HG03457 (cell line): ENCODE measurements around the gene EMID1.

Source experiments
- ATAC-seq: cut with Tn5 transposase; IDR thresholded peaks from one replicate; pipeline ENCODE4 v1.9.1; 2021; ENCODE audit warnings: moderate number of reproducible peaks; ENCODE audit not compliant: unreplicated experiment

EMID1 gene

GRCh38 chr22:29277927-29278326 is 72.2 kb downstream of the EMID1 start:
- ATAC-seq = no peak

- no peak for ATAC-seq
Measured at GRCh38 chr22:29284196-29284595, 78.5 kb downstream of the EMID1 start.

- no peak for ATAC-seq
Measured at GRCh38 chr22:29288837-29289236, 83.1 kb downstream of the EMID1 start.

- ATAC-seq = no peak
Measured at GRCh38 chr22:29290061-29290460, 84.4 kb downstream of the EMID1 start.

GRCh38 chr22:29291215-29291614 is 85.5 kb downstream of the EMID1 start:
- ATAC-seq = no peak

- ATAC-seq = no peak
Measured at GRCh38 chr22:29292379-29292778, 86.7 kb downstream of the EMID1 start.

- ATAC-seq = no peak
Measured at GRCh38 chr22:29298641-29299040, 92.9 kb downstream of the EMID1 start.

GRCh38 chr22:29299136-29299900 is 93.6 kb downstream of the EMID1 start:
- ATAC-seq = no peak

- ATAC-seq = no peak
Measured at GRCh38 chr22:29300467-29300806, 94.7 kb downstream of the EMID1 start.

- no peak for ATAC-seq
Measured at GRCh38 chr22:29300807-29301601, 95.3 kb downstream of the EMID1 start.

GRCh38 chr22:29301716-29302401 is 96.2 kb downstream of the EMID1 start:
- no peak for ATAC-seq

GRCh38 chr22:29302402-29302680 is 96.6 kb downstream of the EMID1 start:
- ATAC-seq = no peak

- ATAC-seq = no peak
Measured at GRCh38 chr22:29302681-29303465, 97.2 kb downstream of the EMID1 start.

- no peak for ATAC-seq
Measured at GRCh38 chr22:29305836-29306174, 100.1 kb downstream of the EMID1 start.

- no peak for ATAC-seq
Measured at GRCh38 chr22:29306175-29306834, 100.6 kb downstream of the EMID1 start, which contains the start of gene GAS2L1. GAS2L1 (plus strand) TSS chr22:29306650; CDS start chr22:29308106, 1,456 bp downstream.

- ATAC-seq = no peak
Measured at GRCh38 chr22:29306835-29307595, 101.3 kb downstream of the EMID1 start.

GRCh38 chr22:29307596-29308147 is 102.0 kb downstream of the EMID1 start:
- no peak for ATAC-seq

GRCh38 chr22:29308148-29308790 is 102.6 kb downstream of the EMID1 start:
- no peak for ATAC-seq

GRCh38 chr22:29308791-29309262 is 103.1 kb downstream of the EMID1 start:
- no peak for ATAC-seq
